Smooth muscle cell (in vitro differentiated cells): Measurements from ENCODE around the gene KRI1. TPM values are rescaled to one million over a fixed set of nuclear protein-coding genes. Genes with fewer than 3 reads are reported as not detected.

Source experiments
- DNase-seq: peaks from one replicate; lab custom pipeline; 2025; ENCODE audit not compliant: unreplicated experiment; lab: John Stamatoyannopoulos, UW
- H2AFZ ChIP-seq: fragments of 200-600 bp; sonication (generic); 2 replicates; pipeline ENCODE4 v1.6.0; 2016; ENCODE audit warnings: antibody characterized with exemption, low read depth, mild to moderate bottlenecking
- H3F3A ChIP-seq: fragments of 200-600 bp; sonication (generic); 2 replicates; pipeline ENCODE4 v1.6.0; 2017; ENCODE audit warnings: antibody characterized with exemption, low read depth
- H3K27ac ChIP-seq: fragments of 200-600 bp; sonication (generic); 2 replicates; pipeline ENCODE4 v1.5.1; 2016; ENCODE audit warnings: low read depth, mild to moderate bottlenecking
- H3K27me3 ChIP-seq: fragments of 200-600 bp; sonication (generic); 2 replicates; pipeline ENCODE4 v1.6.1; 2016; ENCODE audit warnings: low read depth, mild to moderate bottlenecking
- H3K36me3 ChIP-seq: fragments of 200-600 bp; sonication (generic); 2 replicates; pipeline ENCODE4 v1.5.1; 2016; ENCODE audit warnings: low read depth
- H3K4me1 ChIP-seq: fragments of 200-600 bp; sonication (generic); 2 replicates; pipeline ENCODE4 v1.5.1; 2016; ENCODE audit warnings: low read depth
- H3K4me2 ChIP-seq: fragments of 200-600 bp; sonication (generic); 2 replicates; pipeline ENCODE4 v1.6.0; 2016; ENCODE audit warnings: mild to moderate bottlenecking
- H3K4me3 ChIP-seq: fragments of 200-600 bp; sonication (generic); 2 replicates; pipeline ENCODE4 v1.5.1; 2016; ENCODE audit warnings: mild to moderate bottlenecking
- H3K79me2 ChIP-seq: fragments of 200-600 bp; sonication (generic); 2 replicates; pipeline ENCODE4 v1.6.0; 2016; ENCODE audit warnings: low read depth, mild to moderate bottlenecking
- H3K9ac ChIP-seq: fragments of 200-600 bp; sonication (generic); 2 replicates; pipeline ENCODE4 v1.6.0; 2016; ENCODE audit warnings: low read depth
- H3K9me3 ChIP-seq: fragments of 200-600 bp; sonication (generic); replicated peaks from 2 replicates; pipeline ENCODE4 v1.5.1; 2016; ENCODE audit warnings: low read depth
- H4K20me1 ChIP-seq: fragments of 200-600 bp; sonication (generic); 2 replicates; pipeline ENCODE4 v1.6.0; 2016; ENCODE audit warnings: low read depth
- CTCF ChIP-seq: fragments of 200-600 bp; sonication (generic); IDR thresholded peaks from 2 replicates; pipeline ENCODE4 v1.5.1; 2017; ENCODE audit warnings: borderline replicate concordance, mild to moderate bottlenecking, antibody characterized with exemption; ENCODE audit not compliant: insufficient read depth, poor library complexity, severe bottlenecking
- WGBS: methylation state at CpG from one replicate; pipeline ENCODE4 v1.1.7; 2016; ENCODE audit warnings: low lambda C conversion rate; 5-methylcytosine and 5-hydroxymethylcytosine counted together
- polyA plus RNA-seq: library from polyadenylated mRNA; unstranded; fragments of >200 nt; fragmentation: Nextera tagmentation; extraction: Ambion mirVana; gene quantifications from 2 replicates; pipeline ENCODE4 v1.2.1, GENCODE V29; 2016
- total RNA-seq: library from RNA; depleted of rRNA; stranded (reverse); fragments of >200 nt; gene quantifications from 2 replicates; pipeline ENCODE4 v1.2.3, GENCODE V29; 2014

KRI1 gene
- 4.9 and 7.1 TPM in 2 replicates for total RNA-seq
- 10.1 and 18.0 TPM in 2 replicates for polyA plus RNA-seq

DNA sequence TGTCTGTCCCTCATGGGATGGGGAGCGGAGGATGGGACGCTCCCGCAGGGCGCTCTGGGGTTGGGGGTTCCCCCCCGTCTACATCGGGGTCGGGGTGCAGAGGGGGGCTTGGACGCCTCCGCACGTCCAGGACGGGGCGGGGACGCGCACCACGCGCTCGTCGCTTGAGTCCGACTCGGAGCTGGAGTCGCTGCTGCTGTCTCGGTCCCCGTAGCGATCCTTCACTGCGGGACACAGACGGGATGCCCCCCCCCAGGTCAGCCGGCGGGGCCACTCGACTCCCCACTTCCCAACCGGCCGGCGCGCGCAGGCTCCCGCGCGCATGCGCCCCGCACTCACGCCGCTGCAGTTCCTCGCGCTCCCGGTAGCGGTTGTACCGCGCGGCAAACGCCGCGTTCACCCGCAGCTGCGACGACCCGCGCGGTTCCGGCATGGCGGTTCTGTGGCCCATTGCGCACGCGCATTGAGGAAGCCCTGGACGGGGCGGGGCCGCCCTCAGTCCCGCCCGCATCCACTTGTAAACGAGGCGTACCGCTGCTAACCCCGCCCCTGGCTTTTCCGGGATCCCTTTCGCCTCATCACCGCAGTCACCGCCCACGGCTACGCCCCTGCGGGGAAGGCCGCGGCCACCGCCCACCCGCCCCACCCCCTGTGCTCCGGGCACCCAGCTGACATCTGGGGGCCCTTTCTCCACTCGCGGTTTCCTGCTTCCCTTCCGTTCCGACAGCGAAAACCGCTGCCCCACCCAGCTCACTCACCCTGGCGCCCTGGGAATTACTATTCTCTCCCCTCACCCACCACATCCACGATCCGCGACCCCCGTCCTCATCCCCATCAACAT is at the start of gene KRI1:
Gene KRI1 (minus strand): TSS at position 444 of the 841 bp plus-strand sequence. CDS start 11 bp downstream, at position 433.
- H3K27me3 ChIP-seq, result no peaks in the 10 kb centered on the region
- TF ChIP-seq CTCF, result peak; percentile 11
- WGBS, result 2% methylated on average over 21 of the region's 94 CpGs
- no peaks in the 10 kb centered on the region for H3K36me3 ChIP-seq
- H3K4me1 ChIP-seq, result peaks cover 18% of the 10 kb centered on the region
- peak within 1 kb of the TSS; percentile 65 for H3K4me3 ChIP-seq
- DNase-seq, result peak; percentile 96
- peaks cover 14% of the 10 kb centered on the region for H3F3A ChIP-seq
- H2AFZ ChIP-seq, result peak within 1 kb of the TSS; percentile 60
- no peaks in the 10 kb centered on the region for H3K9me3 ChIP-seq
- H3K9ac ChIP-seq, result peak within 1 kb of the TSS; percentile 71
- peaks cover 12% of the 10 kb centered on the region for H3K79me2 ChIP-seq
- H3K4me2 ChIP-seq, result peak within 1 kb of the TSS; percentile 94
- H3K27ac ChIP-seq, result peak within 1 kb of the TSS; percentile 33
- H4K20me1 ChIP-seq, result no peaks in the 10 kb centered on the region

GRCh38 chr19:10612499-10613119 is 46.8 kb upstream of the KRI1 start:
- H2AFZ ChIP-seq, result no peak overlapping the region
- no peak overlapping the region for H3K4me3 ChIP-seq
- DNase-seq, result no peak
- no peak overlapping the region for H3K9ac ChIP-seq
- peaks cover 7% of the 10 kb centered on the region for H3F3A ChIP-seq
- no peak overlapping the region for H3K27ac ChIP-seq
- no peaks in the 10 kb centered on the region for H3K9me3 ChIP-seq
- 97% methylated on average over 14 of the region's 15 CpGs for WGBS
- H3K4me1 ChIP-seq, result no peaks in the 10 kb centered on the region
- H4K20me1 ChIP-seq, result peaks cover 51% of the 10 kb centered on the region
- no peaks in the 10 kb centered on the region for H3K36me3 ChIP-seq
- no peaks in the 10 kb centered on the region for H3K27me3 ChIP-seq
- TF ChIP-seq CTCF, result no peak
- H3K4me2 ChIP-seq, result no peak overlapping the region
- H3K79me2 ChIP-seq, result peaks cover 43% of the 10 kb centered on the region

GRCh38 chr19:10611907-10612306 is 46.1 kb upstream of the KRI1 start:
- Histone ChIP-seq H4K20me1 (peaks cover 51% of the 10 kb centered on the region), H3K36me3 (no peaks in the 10 kb centered on the region), H2AFZ (no peak overlapping the region), H3K4me1 (no peaks in the 10 kb centered on the region), H3K27me3 (no peaks in the 10 kb centered on the region), H3K79me2 (peaks cover 49% of the 10 kb centered on the region), H3K9me3 (no peaks in the 10 kb centered on the region), H3F3A (no peaks in the 10 kb centered on the region), H3K9ac (no peak overlapping the region), H3K4me2 (no peak overlapping the region), H3K4me3 (no peak overlapping the region), H3K27ac (no peak overlapping the region)
- WGBS, result 97% methylated on average over 5 of the region's 5 CpGs
- DNase-seq, result no peak
- no peak for TF ChIP-seq CTCF
